Posterior cingulate gyrus (tissue), 11 donors: ENCODE measurements around the gene TAPT1.

Experiments used
- DNase-seq, 10 donors: peaks; one replicate each; pipeline versions ENCODE4 v3.0.0 to v3.0.0-alpha.2; 2020 to 2021; ENCODE audit warnings: mixed read lengths in 3 of 10
- intact Hi-C: fragments of 100-400 bp; cut with DNase I; formaldehyde crosslinking; loops from one replicate; pipeline ENCODE4 v1.15.1; 2023

TAPT1 gene

DNA sequence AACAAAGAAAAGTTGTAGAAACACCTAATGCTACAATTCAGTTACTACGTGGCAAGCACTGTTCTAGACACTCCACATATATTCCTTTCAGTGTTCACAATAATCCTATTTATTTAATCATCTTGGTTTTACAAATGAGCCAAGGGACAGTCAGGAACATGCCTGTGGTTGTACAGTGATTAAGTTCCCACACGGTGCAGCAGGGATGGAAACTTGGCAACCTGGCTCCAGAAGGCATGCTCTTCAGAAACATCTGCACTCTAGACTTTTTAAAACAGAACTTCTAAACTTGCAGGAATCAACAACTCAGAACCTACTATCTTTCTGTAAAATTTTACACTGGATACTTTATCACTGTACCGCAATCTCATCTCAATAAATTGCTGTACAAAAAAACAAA lies 32.1 kb downstream of the TAPT1 start:
- intact Hi-C loops, result no loop called here
- DNase-seq, result no peak

DNA sequence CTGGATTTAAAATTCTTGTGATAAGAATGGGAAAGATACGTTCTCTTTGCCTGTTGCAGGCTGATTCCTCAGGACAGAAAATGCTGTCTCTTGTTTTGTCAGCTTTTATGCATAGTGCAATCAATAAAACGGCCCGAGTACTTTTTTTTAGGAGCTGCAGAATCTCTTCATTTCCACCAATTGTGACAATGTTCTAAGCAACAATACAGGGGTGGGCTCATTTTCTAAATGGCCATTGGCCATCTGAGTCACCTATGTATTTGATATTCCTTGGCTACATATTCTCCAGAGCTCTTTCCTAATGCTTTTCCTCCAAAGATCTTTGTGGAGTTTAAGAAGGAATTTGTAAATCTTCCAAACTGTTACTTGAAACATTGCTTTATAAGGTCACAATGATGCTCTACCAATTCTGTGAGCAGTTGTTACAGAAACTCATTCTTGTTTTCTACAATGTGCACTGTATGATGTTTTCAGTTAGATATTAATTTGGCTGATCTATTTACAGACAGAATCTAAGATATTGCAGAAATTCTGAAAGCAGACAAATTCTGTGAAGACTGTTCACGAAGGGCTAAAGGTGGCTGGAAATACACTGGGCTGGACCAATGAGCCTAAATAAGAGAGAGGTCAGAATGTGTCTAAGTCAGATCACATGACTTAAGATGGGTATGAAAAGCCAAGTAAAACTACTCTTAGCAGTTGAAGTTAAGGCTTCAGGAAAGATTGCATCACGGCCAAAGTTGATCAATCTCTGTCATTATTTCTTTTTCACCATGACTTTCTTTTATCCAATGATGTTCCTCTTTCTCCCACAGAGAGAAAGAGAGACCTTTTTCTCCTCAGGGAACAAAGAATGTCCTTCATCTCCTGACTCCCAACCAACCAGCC lies 33.4 kb downstream of the TAPT1 start:
- no peak for DNase-seq
- intact Hi-C loops, result no loop called here

- intact Hi-C loops, result no loop called here
- DNase-seq, result no peak
These were observed 34.2 kb downstream of the TAPT1 start for GRCh38 chr4:16192057-16192456.

DNA sequence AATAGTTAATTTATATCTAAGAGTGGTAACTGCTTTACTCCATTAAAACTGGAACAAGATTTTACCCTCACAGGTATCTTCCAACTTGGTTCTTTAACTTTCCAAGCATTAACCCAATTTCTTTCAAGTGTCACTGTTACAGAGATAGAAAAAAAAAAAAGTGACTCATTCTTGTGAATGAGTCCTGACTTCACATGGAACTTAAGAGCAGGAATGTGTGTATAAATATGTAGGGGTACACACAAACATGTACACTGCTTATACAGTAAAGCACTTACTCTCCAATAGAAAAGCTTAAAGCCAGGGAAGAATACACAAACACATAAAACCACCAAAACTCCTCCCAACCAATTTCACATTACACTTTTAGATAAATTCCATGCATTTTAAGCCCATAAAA lies 38.8 kb downstream of the TAPT1 start:
- intact Hi-C loops, result no loop called here
- no peak for DNase-seq

- intact Hi-C loops, result no loop called here
- no peak for DNase-seq
These were observed 39.3 kb downstream of the TAPT1 start for GRCh38 chr4:16186986-16187385.

- no peak for DNase-seq
- intact Hi-C loops, result no loop called here
These were observed 42.7 kb downstream of the TAPT1 start for GRCh38 chr4:16183604-16184003.

DNA sequence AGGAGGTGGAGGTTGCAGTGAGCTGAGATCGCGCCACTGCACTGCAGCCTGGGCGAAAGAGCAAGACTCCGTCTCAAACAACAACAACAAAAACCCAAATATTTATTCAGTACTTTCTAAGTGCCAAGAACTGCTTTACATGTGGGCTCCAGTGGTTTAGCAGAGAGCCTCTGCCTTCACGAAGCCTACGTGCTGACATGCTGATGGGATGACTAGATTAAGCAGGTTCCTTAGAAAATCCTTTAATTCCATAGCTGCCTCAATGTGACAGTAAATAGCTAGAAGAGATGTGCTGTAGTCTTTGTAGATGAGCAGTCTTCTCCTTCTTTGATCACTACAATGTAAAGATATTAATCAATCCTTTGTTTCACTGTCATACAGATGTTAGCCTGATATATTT lies 49.6 kb downstream of the TAPT1 start:
- intact Hi-C loops, result no loop called here
- DNase-seq, result no peak

DNA sequence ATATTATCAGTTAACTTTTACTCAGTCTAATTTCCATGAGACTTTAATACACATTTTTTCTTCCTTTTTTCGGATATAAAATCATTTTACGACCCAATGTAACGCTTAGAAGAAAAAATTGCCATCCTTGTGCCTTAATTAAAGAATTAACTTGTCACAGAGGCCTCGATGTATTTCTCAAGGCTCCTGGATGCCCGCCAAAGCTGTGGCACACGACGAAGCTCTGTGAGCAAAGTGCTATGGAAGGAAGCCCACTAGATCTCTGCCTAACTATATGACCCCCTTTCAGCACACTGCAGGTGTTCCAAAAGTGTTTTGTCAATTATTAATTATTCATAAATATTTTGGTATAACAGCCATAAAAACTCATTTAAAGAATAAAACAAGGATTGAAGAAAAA lies 54.4 kb downstream of the TAPT1 start:
- intact Hi-C loops, result no loop called here
- DNase-seq, result no peak

DNA sequence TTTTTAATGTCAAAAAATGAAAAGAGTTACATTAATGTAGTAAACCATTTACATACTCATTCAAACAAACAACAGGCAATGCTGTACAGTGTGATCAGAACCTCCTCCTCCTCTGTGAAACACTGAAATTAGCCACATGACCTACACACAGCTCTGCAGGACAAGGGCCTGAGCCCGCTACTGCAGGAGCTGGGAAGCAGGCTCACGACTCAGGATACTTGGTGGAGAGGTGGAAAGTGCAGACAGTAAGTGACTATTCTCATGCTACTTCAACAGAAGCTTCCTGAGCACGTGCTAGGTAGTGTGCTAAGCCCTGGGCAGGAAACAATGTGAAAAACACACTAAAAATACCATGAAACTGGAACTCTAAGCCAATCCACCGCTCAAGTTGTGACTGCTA lies 56.8 kb downstream of the TAPT1 start:
- DNase-seq, result no peak
- intact Hi-C loops, result loop anchor here (10.0 kb wide), 1 partner anchor 95 kb away; no protein-coding TSS in a partner anchor

- no peak for DNase-seq
- intact Hi-C loops, result loop anchor here (10.0 kb wide), 1 partner anchor 94 kb away; no protein-coding TSS in a partner anchor
These were observed 57.4 kb downstream of the TAPT1 start for GRCh38 chr4:16168710-16169388.

DNA sequence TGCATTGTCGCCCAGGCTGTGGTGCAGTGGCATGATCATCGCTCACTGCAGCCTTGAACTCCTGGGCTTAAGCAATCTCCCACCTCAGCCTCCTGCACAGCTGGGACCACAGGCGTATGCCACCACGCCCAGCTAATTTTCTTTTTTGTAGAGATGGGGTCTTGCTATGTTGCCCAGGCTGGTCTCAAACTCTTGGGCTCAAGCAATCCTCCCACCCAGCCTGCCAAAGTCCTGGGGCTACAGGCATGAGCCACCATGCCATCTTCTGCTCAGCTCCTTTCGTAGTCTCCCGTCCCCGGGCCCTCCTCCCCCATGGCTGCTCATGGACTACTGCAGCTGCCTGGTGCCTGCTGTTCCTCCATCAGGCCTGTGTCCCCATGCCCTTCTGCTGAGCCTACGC lies 58.1 kb downstream of the TAPT1 start:
- intact Hi-C loops, result loop anchor here (10.0 kb wide), 1 partner anchor 93 kb away; no protein-coding TSS in a partner anchor
- no peak for DNase-seq

GRCh38 chr4:16165931-16166330 lies 60.3 kb downstream of the TAPT1 start:
- intact Hi-C loops, result loop anchor here (10.0 kb wide), 1 partner anchor 91 kb away; no protein-coding TSS in a partner anchor
- DNase-seq, result no peak

DNA sequence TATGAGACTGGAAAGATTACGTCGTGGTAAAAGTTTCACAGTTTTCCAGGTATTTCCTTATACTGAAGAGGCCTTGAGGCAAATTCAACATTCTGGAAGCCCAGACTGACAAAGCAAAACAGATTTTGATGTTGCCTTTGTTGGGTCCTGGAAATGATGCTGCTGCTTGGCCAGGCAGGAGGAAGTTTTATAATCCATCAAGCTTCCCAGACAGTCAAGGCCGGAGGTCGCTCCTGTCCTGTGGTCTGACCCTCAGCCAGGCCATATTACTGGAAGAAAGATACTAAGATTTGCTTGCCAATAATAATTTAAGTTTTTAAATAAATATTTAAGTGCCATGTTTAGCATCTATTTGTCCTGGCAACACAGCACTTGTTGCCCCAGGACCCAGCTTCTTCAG lies 63.4 kb downstream of the TAPT1 start:
- intact Hi-C loops, result loop anchor here (10.0 kb wide), 1 partner anchor 88 kb away; no protein-coding TSS in a partner anchor
- DNase-seq, result no peak

DNA sequence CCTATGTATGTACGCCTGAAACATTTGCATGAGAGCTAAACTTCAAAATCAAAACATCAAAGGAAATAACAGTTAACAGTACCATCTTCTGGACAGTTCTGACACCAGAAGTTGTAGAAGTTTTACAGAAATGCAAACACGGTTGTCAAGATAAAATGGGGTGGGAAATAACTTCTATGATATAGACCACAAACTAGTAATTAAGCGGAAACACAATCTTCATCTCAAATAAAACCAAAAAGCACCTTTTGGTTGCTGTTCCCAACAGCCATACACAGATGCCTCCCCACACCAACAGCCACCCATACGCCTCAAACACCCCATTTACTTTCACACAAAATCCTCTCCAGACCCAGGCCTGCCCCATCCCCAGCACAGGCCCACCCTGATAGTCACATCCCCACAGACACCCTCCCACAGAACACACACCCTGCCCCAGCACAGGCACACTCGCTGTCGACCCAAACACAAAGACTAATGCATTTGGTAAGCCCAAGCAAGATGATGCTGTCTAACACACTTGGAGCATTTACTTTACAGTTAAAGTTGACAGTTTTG lies 64.3 kb downstream of the TAPT1 start:
- intact Hi-C loops, result loop anchor here (10.0 kb wide), 1 partner anchor 87 kb away; no protein-coding TSS in a partner anchor
- DNase-seq, result no peak

GRCh38 chr4:16160457-16160856 lies 65.8 kb downstream of the TAPT1 start:
- intact Hi-C loops, result loop anchor here (10.0 kb wide), 1 partner anchor 86 kb away; no protein-coding TSS in a partner anchor
- DNase-seq, result no peak

GRCh38 chr4:16159286-16159685 lies 67.0 kb downstream of the TAPT1 start:
- intact Hi-C loops, result no loop called here
- no peak for DNase-seq

DNA sequence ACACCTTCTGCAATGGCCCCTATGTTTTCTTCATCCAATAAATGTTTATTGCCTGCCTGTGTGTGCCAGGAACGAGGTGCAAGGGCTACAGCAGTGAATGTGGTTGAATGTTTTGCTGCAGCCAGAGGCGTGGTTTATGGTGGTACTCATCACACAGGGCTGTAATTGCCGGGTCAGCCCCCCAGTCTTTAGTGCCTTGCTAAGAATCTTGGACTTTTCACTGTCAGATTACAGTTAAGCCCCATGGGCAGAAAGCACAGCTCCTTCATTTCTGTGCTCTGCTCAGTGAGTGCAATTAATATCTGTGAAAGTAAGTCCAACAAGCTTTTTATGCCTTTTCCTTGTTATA lies 67.8 kb downstream of the TAPT1 start:
- DNase-seq, result no peak
- intact Hi-C loops, result no loop called here

DNA sequence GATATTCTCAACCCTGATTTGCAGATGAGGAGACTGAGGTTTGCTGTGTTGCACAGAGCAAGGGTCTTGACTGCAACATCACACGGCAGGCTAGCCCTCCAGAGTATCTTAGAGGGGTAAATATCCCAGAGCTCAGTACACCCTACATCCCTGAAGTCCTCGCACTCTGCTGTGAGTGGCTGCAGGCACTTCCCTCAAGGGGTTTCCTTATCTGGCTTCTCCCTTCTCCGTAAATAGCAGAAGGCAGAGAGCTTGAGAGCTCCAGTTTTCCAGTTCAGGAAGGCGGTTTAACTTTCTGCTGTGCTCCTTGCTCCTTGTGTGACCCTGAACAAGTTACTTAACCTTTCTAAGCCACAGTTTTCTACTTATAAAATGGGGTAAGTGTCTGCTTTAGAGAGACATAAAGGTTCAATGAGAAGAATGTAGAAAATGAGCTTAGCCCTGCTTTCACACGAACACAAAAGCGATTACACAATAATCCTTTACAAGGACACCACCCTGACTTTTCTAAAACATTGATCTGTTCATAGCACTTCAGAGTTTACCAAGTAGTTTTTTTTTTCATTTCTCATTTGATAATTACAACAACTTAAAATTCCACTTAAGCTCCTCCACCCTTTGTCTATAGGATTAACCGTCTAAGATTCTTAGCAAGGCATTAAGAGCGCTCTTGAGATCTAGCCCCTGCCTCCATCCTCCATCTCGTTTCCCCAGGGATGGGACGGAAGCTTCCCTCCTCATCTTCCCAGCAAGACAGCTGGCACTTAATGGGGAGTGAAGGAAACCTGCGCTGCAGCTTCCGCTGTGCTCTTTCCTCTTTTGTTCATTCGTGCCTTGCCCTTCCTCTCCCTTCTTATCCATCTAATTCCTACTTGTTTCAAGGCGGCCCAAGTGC lies 68.4 kb downstream of the TAPT1 start:
- no peak for DNase-seq
- intact Hi-C loops, result no loop called here

GRCh38 chr4:16155528-16156169 lies 70.6 kb downstream of the TAPT1 start:
- intact Hi-C loops, result no loop called here
- DNase-seq, result no peak

- DNase-seq, result no peak
- intact Hi-C loops, result no loop called here
These were observed 71.8 kb downstream of the TAPT1 start for GRCh38 chr4:16154451-16154850.
